ENCODE measurements around the gene EIF3A.

EIF3A gene

GRCh38 chr10:119095640-119096039 lies 15.0 kb upstream of the EIF3A start:
- Histone ChIP-seq H3K36me3 (ENCODE audit: control insufficient read depth in 2 of 2, insufficient read depth in 1 of 2, low read length in 2 of 2) (no peaks in the 10 kb centered on the region), H3K4me3 (ENCODE audit: low read depth, low read length) (no peak overlapping the region), H3K4me1 (ENCODE audit: control insufficient read depth, insufficient read depth, low read length) (peaks cover 8% of the 10 kb centered on the region), H3K9me3 (ENCODE audit: control insufficient read depth, insufficient read depth, low read depth, low read length) (no peaks in the 10 kb centered on the region), H3K27ac (ENCODE audit: extremely low read depth, low read depth, low read length) (no peak overlapping the region)
- ChIA-PET CTCF (interaction anchor here (0.6 kb wide), 1 partner anchor 349 kb away, joined by 4 read pairs; no protein-coding TSS in a partner anchor), POLR2A (interaction anchor here (0.7 kb wide), 1 partner anchor 64 kb away, joined by 8 read pairs; no protein-coding TSS in a partner anchor)
- no peak for TF ChIP-seq ZNF707 (tag by site-specific recombination; IDR thresholded peaks at IDR 0.05)
- TF ChIP-seq ZNF664 (tag by site-specific recombination; IDR thresholded peaks at IDR 0.05) = peak; percentile 76

- H3K36me3 ChIP-seq (ENCODE audit: control insufficient read depth in 2 of 2, insufficient read depth in 1 of 2, low read length in 2 of 2) = no peaks in the 10 kb centered on the region
- no peak overlapping the region; the same call in 1 of the 2 replicates for H3K27ac ChIP-seq (ENCODE audit: extremely low read depth, low read depth, low read length)
- ChIA-PET POLR2A (interaction anchor here (1.0 to 2.2 kb wide), 2 partner anchors 11 to 12 kb away, joined by 3 to 13 read pairs; partner anchors contain the start of genes DENND10 and EIF3A), CTCF (interaction anchor here (0.7 kb wide), 1 partner anchor 634 kb away, joined by 3 read pairs; no protein-coding TSS in a partner anchor)
- no peak overlapping the region for H3K4me3 ChIP-seq (ENCODE audit: low read depth, low read length)
- no peaks in the 10 kb centered on the region for H3K9me3 ChIP-seq (ENCODE audit: control insufficient read depth, insufficient read depth, low read depth, low read length)
- peaks cover 12% of the 10 kb centered on the region for H3K4me1 ChIP-seq (ENCODE audit: control insufficient read depth, insufficient read depth, low read length)
- TF ChIP-seq ZXDB (tag by site-specific recombination; IDR thresholded peaks at IDR 0.05) = 0 out of 2 replicates have a peak, but pooled peaks have one; percentile 49
- TF ChIP-seq ZEB2 (tag by site-specific recombination; IDR thresholded peaks at IDR 0.05) = 0 out of 2 replicates have a peak, but pooled peaks have one; percentile 28
- TF ChIP-seq WT1 (tag by site-specific recombination; IDR thresholded peaks at IDR 0.05) = peak; percentile 32; the same call in 1 of the 2 replicates
- peak; percentile 75 for TF ChIP-seq ZNF629 (tag by site-specific recombination; IDR thresholded peaks at IDR 0.05)
- peak; percentile 45; the same call in 1 of the 2 replicates for TF ChIP-seq SP3 (tag by site-specific recombination; IDR thresholded peaks at IDR 0.05)
- TF ChIP-seq, protein P1, sequence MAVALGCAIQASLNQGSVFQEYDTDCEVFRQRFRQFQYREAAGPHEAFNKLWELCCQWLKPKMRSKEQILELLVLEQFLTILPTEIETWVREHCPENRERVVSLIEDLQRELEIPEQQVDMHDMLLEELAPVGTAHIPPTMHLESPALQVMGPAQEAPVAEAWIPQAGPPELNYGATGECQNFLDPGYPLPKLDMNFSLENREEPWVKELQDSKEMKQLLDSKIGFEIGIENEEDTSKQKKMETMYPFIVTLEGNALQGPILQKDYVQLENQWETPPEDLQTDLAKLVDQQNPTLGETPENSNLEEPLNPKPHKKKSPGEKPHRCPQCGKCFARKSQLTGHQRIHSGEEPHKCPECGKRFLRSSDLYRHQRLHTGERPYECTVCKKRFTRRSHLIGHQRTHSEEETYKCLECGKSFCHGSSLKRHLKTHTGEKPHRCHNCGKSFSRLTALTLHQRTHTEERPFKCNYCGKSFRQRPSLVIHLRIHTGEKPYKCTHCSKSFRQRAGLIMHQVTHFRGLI (tag by site-specific recombination; IDR thresholded peaks at IDR 0.05) = peak; percentile 69
- 0 out of 2 replicates have a peak, but pooled peaks have one; percentile 8 for TF ChIP-seq ZNF518A (tag by site-specific recombination; conservative IDR thresholded peaks at IDR 0.05; ENCODE audit: low read depth)
- TF ChIP-seq ZNF394 (tag by site-specific recombination; IDR thresholded peaks at IDR 0.05; ENCODE audit: borderline replicate concordance) = peak; percentile 93
- peak; percentile 99 for TF ChIP-seq KLF1 (tag by site-specific recombination; IDR thresholded peaks at IDR 0.05)
- TF ChIP-seq KLF7 (tag by site-specific recombination; IDR thresholded peaks at IDR 0.05; ENCODE audit: borderline replicate concordance) = peak; percentile 94
- TF ChIP-seq ZNF24 (tag by site-specific recombination; IDR thresholded peaks at IDR 0.05) = 0 out of 2 replicates have a peak, but pooled peaks have one; percentile 18
- TF ChIP-seq ZBTB17 (tag by site-specific recombination; IDR thresholded peaks at IDR 0.05) = peak; percentile 32
- 0 out of 2 replicates have a peak, but pooled peaks have one; percentile 24 for TF ChIP-seq ZNF10 (tag by site-specific recombination; IDR thresholded peaks at IDR 0.05)
- peak; percentile 97 for TF ChIP-seq KLF17 (tag by site-specific recombination; IDR thresholded peaks at IDR 0.05)
- TF ChIP-seq ZNF677 (tag by site-specific recombination; IDR thresholded peaks at IDR 0.05) = no peak
- TF ChIP-seq, protein P2, sequence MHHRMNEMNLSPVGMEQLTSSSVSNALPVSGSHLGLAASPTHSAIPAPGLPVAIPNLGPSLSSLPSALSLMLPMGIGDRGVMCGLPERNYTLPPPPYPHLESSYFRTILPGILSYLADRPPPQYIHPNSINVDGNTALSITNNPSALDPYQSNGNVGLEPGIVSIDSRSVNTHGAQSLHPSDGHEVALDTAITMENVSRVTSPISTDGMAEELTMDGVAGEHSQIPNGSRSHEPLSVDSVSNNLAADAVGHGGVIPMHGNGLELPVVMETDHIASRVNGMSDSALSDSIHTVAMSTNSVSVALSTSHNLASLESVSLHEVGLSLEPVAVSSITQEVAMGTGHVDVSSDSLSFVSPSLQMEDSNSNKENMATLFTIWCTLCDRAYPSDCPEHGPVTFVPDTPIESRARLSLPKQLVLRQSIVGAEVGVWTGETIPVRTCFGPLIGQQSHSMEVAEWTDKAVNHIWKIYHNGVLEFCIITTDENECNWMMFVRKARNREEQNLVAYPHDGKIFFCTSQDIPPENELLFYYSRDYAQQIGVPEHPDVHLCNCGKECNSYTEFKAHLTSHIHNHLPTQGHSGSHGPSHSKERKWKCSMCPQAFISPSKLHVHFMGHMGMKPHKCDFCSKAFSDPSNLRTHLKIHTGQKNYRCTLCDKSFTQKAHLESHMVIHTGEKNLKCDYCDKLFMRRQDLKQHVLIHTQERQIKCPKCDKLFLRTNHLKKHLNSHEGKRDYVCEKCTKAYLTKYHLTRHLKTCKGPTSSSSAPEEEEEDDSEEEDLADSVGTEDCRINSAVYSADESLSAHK (tag by site-specific recombination; IDR thresholded peaks at IDR 0.05) = no peak
- peak; percentile 25; the same call in 1 of the 2 replicates for TF ChIP-seq ZBTB20 (tag by site-specific recombination; IDR thresholded peaks at IDR 0.05)
- peak; percentile 45; the same call in 1 of the 2 replicates for TF ChIP-seq PATZ1 (tag by site-specific recombination; IDR thresholded peaks at IDR 0.05)
- peak; percentile 88 for TF ChIP-seq KLF10 (tag by site-specific recombination; IDR thresholded peaks at IDR 0.05)
- TF ChIP-seq ZNF19 (tag by site-specific recombination; IDR thresholded peaks at IDR 0.05; ENCODE audit: low read depth) = no peak
Observed at GRCh38 chr10:119090968-119091367, 10.4 kb upstream of the EIF3A start.

All from HEK293 (cell line).